Subcutaneous abdominal adipose tissue (tissue), 5 donors: ENCODE data around the gene NDUFS7.
A peak's percentile ranks its signal among the peaks of the same experiment; 100 is the strongest.
"Not testable (repeated sequence)": the region's sequence is repeated elsewhere in the genome, so short reads cannot be mapped to it uniquely, and the experiment has no call there.

Experiments used
- H3K27ac ChIP-seq: one replicate; pipeline ENCODE4 v1.7.0; 2013; ENCODE audit warnings: low read depth, mild to moderate bottlenecking, inconsistent platforms, low read length, moderate library complexity
- H3K27me3 ChIP-seq, 5 donors: one replicate each; pipeline ENCODE4 v1.7.0; 2013; ENCODE audit warnings: low read length in 5 of 5, inconsistent platforms in 1 of 5; ENCODE audit not compliant: control insufficient read depth in 5 of 5, insufficient read depth in 4 of 5
- H3K36me3 ChIP-seq, 5 donors: one replicate each; pipeline ENCODE4 v1.7.0; 2013; ENCODE audit warnings: low read length in 5 of 5; ENCODE audit not compliant: control insufficient read depth in 5 of 5, insufficient read depth in 5 of 5
- H3K4me1 ChIP-seq, 5 donors: one replicate each; pipeline ENCODE4 v1.7.0; 2013; ENCODE audit warnings: low read length in 5 of 5, mild to moderate bottlenecking in 3 of 5, moderate library complexity in 1 of 5; ENCODE audit not compliant: control insufficient read depth in 5 of 5, insufficient read depth in 5 of 5
- H3K4me3 ChIP-seq, 5 donors: one replicate each; pipeline ENCODE4 v1.7.0; 2013; ENCODE audit warnings: low read length in 5 of 5, low read depth in 1 of 5
- H3K9ac ChIP-seq, 5 donors: one replicate each; pipeline ENCODE4 v1.7.0; 2013; ENCODE audit warnings: low read length in 5 of 5, mild to moderate bottlenecking in 4 of 5, moderate library complexity in 3 of 5
- H3K9me3 ChIP-seq, 5 donors: one replicate each; pipeline ENCODE4 v1.7.0; 2013; ENCODE audit warnings: low read length in 5 of 5; ENCODE audit not compliant: control insufficient read depth in 5 of 5
- donor health status: healthy.
- donor health status: healthy.
- donor health status: healthy.
- donor health status: healthy.
- donor health status: healthy.

Gene NDUFS7

DNA sequence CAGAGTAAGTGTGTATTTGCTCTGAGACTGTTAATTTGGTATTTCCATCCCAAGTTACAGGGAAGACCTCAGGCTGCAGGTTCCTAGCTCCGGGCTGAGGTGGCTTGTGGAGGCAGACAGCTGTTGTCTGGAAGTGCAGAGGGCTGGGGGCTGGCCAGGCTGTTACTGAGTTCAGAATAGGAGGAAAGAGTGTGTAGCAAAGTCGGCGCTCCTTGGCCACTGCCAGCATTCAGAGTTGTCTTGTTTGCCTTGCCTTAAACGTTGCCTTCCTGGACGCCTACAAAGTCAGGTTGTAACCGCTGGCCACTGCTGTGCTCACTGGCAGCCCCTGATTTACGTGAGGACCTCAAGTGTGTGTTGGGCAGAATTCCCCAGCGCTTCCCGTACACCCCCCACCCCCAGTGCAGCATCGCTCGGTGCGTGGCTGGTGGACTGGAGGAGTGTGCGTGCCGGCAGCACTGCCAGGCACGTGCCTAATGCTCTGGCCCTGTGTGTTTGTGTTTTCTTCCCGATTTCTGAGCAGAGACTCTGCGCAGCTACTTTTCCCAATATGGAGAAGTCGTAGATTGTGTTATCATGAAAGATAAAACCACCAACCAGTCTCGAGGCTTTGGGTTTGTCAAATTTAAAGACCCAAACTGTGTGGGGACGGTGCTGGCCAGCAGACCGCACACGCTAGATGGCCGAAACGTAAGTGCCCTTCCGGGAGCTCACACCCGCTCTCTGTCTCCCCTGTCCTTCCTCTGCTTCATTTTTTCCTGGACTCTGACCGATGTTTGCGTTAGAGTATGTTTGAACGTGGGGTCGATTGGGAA is 34.2 kb downstream of the NDUFS7 start:
- Histone ChIP-seq H3K4me3 (peak overlapping the region in 1 of 5 donors; percentile 29), H3K9ac (peak overlapping the region in 1 of 5 donors; percentile 66), H3K27ac (no peak overlapping the region), H3K4me1 (peaks cover 9 to 49% (median 44%) of the 10 kb centered on the region in 5 donors), H3K27me3 (no peaks in the 10 kb centered on the region), H3K36me3 (peaks cover 0 to 60% (median 57%) of the 10 kb centered on the region in 5 donors), H3K9me3 (no peaks in the 10 kb centered on the region)

GRCh38 chr19:1418496-1418775 is 34.7 kb downstream of the NDUFS7 start:
- Histone ChIP-seq H3K4me1 (peaks cover 9 to 44% (median 38%) of the 10 kb centered on the region in 5 donors), H3K36me3 (peaks cover 0 to 63% (median 57%) of the 10 kb centered on the region in 5 donors), H3K9me3 (no peaks in the 10 kb centered on the region), H3K4me3 (no peak overlapping the region), H3K9ac (no peak overlapping the region), H3K27ac (no peak overlapping the region), H3K27me3 (no peaks in the 10 kb centered on the region)

DNA sequence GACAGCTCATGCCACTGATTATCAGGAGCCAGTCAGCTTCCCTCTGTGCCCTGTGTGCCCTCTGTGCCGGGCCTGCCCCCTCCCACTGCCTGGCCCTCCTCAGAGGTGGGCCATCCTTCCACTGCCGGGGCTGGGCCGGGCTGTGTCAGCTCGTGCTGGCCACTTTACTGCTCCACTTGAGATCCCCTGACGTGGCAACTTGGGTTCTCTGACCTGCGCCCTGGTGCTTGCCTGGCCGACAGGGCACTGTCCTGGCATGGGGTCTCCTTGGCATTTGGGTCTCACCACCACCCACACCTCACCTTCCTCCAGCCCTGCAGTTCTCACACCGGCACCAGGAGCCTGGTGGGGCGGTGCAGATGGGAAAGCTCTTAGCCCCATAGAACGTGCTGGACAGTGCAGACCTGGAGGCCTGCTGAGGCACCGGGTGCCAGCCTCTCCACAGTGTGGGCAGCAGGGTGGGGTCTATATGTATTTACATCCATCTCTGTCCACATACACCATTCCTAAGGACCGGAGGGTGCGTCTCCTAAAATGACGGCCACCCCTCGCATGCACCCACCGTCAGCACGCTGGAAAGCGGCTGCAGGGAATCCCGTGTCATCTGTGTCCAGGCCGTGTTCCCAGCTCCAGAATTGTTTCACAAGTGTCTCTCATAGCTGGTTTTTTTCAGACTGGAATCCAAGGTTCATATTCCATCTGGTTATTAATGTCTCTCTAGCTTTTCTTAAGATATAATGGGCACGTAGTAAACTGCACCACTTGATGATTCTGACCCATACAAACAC is 35.4 kb downstream of the NDUFS7 start:
- Histone ChIP-seq H3K27ac (no peak overlapping the region), H3K4me3 (no peak overlapping the region), H3K9me3 (no peaks in the 10 kb centered on the region), H3K9ac (peak overlapping the region in 1 of 5 donors; percentile 17), H3K27me3 (no peaks in the 10 kb centered on the region), H3K4me1 (peaks cover 9 to 37% (median 34%) of the 10 kb centered on the region in 5 donors), H3K36me3 (peaks cover 0 to 69% (median 63%) of the 10 kb centered on the region in 5 donors)

GRCh38 chr19:1420085-1420484 is 36.4 kb downstream of the NDUFS7 start:
- H3K9ac ChIP-seq, H3K27me3 ChIP-seq, H3K9me3 ChIP-seq, H3K4me3 ChIP-seq, H3K27ac ChIP-seq: not testable (repeated sequence)
- Histone ChIP-seq H3K4me1 (peaks cover 9 to 32% (median 30%) of the 10 kb centered on the region in 5 donors), H3K36me3 (peaks cover 0 to 76% (median 72%) of the 10 kb centered on the region in 5 donors)

DNA sequence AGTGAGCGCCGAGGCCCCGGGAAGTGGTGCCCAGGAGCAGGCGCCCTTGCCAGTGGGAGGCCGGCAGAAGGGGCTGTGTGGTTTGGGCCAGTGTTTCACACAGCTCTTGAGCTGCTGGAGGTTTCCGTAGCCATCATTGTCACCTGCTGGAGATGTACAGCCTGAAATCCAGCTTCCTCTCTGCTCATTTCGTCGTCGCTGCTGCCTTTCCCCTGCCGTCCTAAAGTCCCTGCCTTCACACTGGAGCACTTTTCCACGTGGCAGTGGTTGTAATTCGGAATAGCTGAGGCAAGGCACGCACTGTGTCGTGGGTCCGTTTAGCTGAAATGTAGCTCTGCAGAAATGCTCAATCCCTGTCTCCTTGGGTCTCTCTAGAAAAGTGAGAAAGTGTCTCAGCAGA is 36.9 kb downstream of the NDUFS7 start:
- Histone ChIP-seq H3K36me3 (peaks cover 0 to 81% (median 77%) of the 10 kb centered on the region in 5 donors), H3K9me3 (no peaks in the 10 kb centered on the region), H3K27ac (no peak overlapping the region), H3K4me1 (peaks cover 7 to 28% (median 25%) of the 10 kb centered on the region in 5 donors), H3K27me3 (no peaks in the 10 kb centered on the region), H3K4me3 (no peak overlapping the region), H3K9ac (no peak overlapping the region)

GRCh38 chr19:1421218-1421957 is 37.7 kb downstream of the NDUFS7 start:
- Histone ChIP-seq H3K4me3 (no peak overlapping the region), H3K4me1 (peaks cover 0 to 20% (median 17%) of the 10 kb centered on the region in 5 donors), H3K9ac (no peak overlapping the region), H3K27me3 (no peaks in the 10 kb centered on the region), H3K27ac (no peak overlapping the region), H3K9me3 (no peaks in the 10 kb centered on the region), H3K36me3 (peaks cover 0 to 89% (median 84%) of the 10 kb centered on the region in 5 donors)

DNA sequence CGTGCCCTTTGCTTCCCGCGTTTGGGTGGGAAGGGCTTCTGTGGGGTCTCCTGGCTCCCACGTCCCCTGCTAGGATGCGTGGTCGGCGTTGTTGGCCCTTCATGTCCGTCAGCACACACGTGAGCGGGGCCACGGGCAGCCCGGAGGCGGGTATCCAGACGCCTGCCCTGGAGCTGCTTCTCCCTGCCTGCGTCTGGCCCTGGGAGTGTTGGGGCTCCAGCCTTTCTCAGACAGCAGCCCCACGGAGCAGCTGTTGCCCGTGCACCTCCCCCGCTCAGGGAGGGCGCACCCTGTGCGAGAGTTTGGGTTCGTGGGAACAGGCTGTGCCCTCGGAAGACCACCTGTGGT is 38.2 kb downstream of the NDUFS7 start:
- no peak overlapping the region for H3K4me3 ChIP-seq
- no peak overlapping the region for H3K9ac ChIP-seq
- no peaks in the 10 kb centered on the region for H3K27me3 ChIP-seq
- peaks cover 0 to 92% (median 90%) of the 10 kb centered on the region in 5 donors for H3K36me3 ChIP-seq
- no peak overlapping the region for H3K27ac ChIP-seq
- H3K4me1 ChIP-seq: peaks cover 0 to 14% (median 12%) of the 10 kb centered on the region in 5 donors
- H3K9me3 ChIP-seq: no peaks in the 10 kb centered on the region

DNA sequence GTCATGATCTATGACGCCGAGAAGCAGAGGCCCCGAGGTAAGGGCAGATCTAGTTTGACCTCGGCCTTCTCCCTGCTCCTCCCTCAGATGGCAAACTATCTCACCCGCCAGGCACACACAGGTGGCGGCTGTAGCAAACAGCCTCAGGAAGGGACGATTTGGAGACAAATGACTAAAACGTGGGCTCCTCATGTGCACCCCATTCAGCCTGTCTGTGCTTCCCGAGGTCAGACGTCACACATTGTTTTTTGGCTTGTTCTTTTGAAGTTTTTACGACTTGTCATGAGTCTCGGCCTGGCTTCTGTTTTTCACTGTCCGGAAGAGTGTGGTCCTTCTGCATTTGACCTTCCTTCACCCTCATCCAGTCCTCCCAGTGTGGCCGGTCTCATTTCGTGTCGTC is 38.7 kb downstream of the NDUFS7 start:
- peaks cover 0 to 94% (median 92%) of the 10 kb centered on the region in 5 donors for H3K36me3 ChIP-seq
- no peaks in the 10 kb centered on the region for H3K27me3 ChIP-seq
- H3K4me3 ChIP-seq: no peak overlapping the region
- H3K9me3 ChIP-seq: no peaks in the 10 kb centered on the region
- H3K9ac ChIP-seq: no peak overlapping the region
- no peak overlapping the region for H3K27ac ChIP-seq
- H3K4me1 ChIP-seq: peaks cover 0 to 10% (median 7%) of the 10 kb centered on the region in 5 donors

DNA sequence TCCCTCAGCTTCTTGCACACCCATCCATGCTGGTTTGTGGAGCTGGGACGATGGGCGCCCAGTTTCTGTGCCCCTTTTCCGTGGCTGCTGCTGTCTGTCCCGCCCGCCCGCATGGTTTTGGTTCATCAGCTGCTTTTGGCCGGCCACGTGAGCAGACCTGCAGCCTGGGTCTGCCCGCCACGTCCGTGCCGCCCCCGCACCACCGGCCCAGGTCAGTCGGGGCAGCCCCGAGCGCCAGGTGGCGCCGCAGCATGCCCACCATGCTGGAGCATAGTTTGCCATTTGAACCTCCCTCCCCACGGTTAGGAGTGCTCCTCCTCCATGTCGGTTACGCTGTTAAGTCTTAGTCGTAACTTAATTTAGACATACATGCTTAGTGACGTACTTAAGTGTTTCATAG is 39.2 kb downstream of the NDUFS7 start:
- H3K9ac ChIP-seq: no peak overlapping the region
- no peak overlapping the region for H3K27ac ChIP-seq
- no peak overlapping the region for H3K4me3 ChIP-seq
- H3K27me3 ChIP-seq: no peaks in the 10 kb centered on the region
- H3K4me1 ChIP-seq: peaks cover 0 to 4% (median 2%) of the 10 kb centered on the region in 5 donors
- H3K36me3 ChIP-seq: peaks cover 0 to 96% (median 93%) of the 10 kb centered on the region in 5 donors
- no peaks in the 10 kb centered on the region for H3K9me3 ChIP-seq
